IPS-15b (cell line): ENCODE measurements around the gene IRAK1.
A peak's percentile ranks its signal among the peaks of the same experiment; 100 is the strongest.

Source experiments
- H3K27me3 ChIP-seq: one replicate; pipeline ENCODE4 v1.6.1; 2013; ENCODE audit warnings: low read length; ENCODE audit not compliant: control insufficient read depth, insufficient read depth
- H3K36me3 ChIP-seq: one replicate; pipeline ENCODE4 v1.6.1; 2013; ENCODE audit warnings: low read length; ENCODE audit not compliant: control insufficient read depth, insufficient read depth
- H3K4me1 ChIP-seq: one replicate; pipeline ENCODE4 v1.6.1; 2013; ENCODE audit warnings: mild to moderate bottlenecking, low read length; ENCODE audit not compliant: control insufficient read depth, insufficient read depth
- H3K4me3 ChIP-seq: one replicate; pipeline ENCODE4 v1.5.1; 2013; ENCODE audit warnings: low read depth, low read length
- H3K9ac ChIP-seq: one replicate; pipeline ENCODE4 v1.6.1; 2013; ENCODE audit warnings: low read depth, mild to moderate bottlenecking, low read length
- H3K9me3 ChIP-seq: one replicate; pipeline ENCODE4 v1.6.1; 2013; ENCODE audit warnings: mild to moderate bottlenecking, low read length; ENCODE audit not compliant: control insufficient read depth, insufficient read depth

IRAK1 gene

GRCh38 chrX:154025230-154025629 is 5.5 kb upstream of the IRAK1 start:
- H3K9me3 ChIP-seq, result no peaks in the 10 kb centered on the region
- H3K27me3 ChIP-seq, result no peaks in the 10 kb centered on the region
- H3K9ac ChIP-seq, result peak overlapping the region; percentile 47
- no peaks in the 10 kb centered on the region for H3K36me3 ChIP-seq
- H3K4me3 ChIP-seq, result no peak overlapping the region
- H3K4me1 ChIP-seq, result no peaks in the 10 kb centered on the region

- Histone ChIP-seq H3K9ac (no peak overlapping the region), H3K9me3 (no peaks in the 10 kb centered on the region), H3K27me3 (no peaks in the 10 kb centered on the region), H3K4me3 (no peak overlapping the region), H3K4me1 (no peaks in the 10 kb centered on the region), H3K36me3 (no peaks in the 10 kb centered on the region)
Measured at GRCh38 chrX:154024271-154024670, 4.6 kb upstream of the IRAK1 start.

GRCh38 chrX:154023276-154024000 is 3.7 kb upstream of the IRAK1 start:
- Histone ChIP-seq H3K27me3 (no peaks in the 10 kb centered on the region), H3K4me3 (no peak overlapping the region), H3K9me3 (no peaks in the 10 kb centered on the region), H3K36me3 (no peaks in the 10 kb centered on the region), H3K9ac (no peak overlapping the region), H3K4me1 (no peaks in the 10 kb centered on the region)

- no peaks in the 10 kb centered on the region for H3K9me3 ChIP-seq
- peaks cover 7% of the 10 kb centered on the region for H3K36me3 ChIP-seq
- H3K4me1 ChIP-seq, result no peaks in the 10 kb centered on the region
- peak overlapping the region; percentile 16 for H3K9ac ChIP-seq
- no peak overlapping the region for H3K4me3 ChIP-seq
- no peaks in the 10 kb centered on the region for H3K27me3 ChIP-seq
Measured at GRCh38 chrX:154022108-154022507, 2.4 kb upstream of the IRAK1 start.

GRCh38 chrX:154021131-154021611 is 1.5 kb upstream of the IRAK1 start:
- Histone ChIP-seq H3K4me3 (no peak overlapping the region), H3K9me3 (no peaks in the 10 kb centered on the region), H3K4me1 (no peaks in the 10 kb centered on the region), H3K9ac (no peak overlapping the region), H3K27me3 (no peaks in the 10 kb centered on the region), H3K36me3 (peaks cover 13% of the 10 kb centered on the region)

- no peaks in the 10 kb centered on the region for H3K4me1 ChIP-seq
- no peak overlapping the region for H3K9ac ChIP-seq
- H3K4me3 ChIP-seq, result peak overlapping the region; percentile 45
- no peaks in the 10 kb centered on the region for H3K27me3 ChIP-seq
- no peaks in the 10 kb centered on the region for H3K9me3 ChIP-seq
- peaks cover 13% of the 10 kb centered on the region for H3K36me3 ChIP-seq
Measured at GRCh38 chrX:154020536-154021115, 924 bp upstream of the IRAK1 start.

- Histone ChIP-seq H3K9me3 (no peaks in the 10 kb centered on the region), H3K4me1 (no peaks in the 10 kb centered on the region), H3K4me3 (no peak overlapping the region), H3K27me3 (no peaks in the 10 kb centered on the region), H3K9ac (peak overlapping the region; percentile 24), H3K36me3 (peaks cover 16% of the 10 kb centered on the region)
Measured at GRCh38 chrX:154019061-154019621, 561 bp downstream of the IRAK1 start.

- H3K27me3 ChIP-seq, result no peaks in the 10 kb centered on the region
- no peak overlapping the region for H3K4me3 ChIP-seq
- no peaks in the 10 kb centered on the region for H3K9me3 ChIP-seq
- no peak overlapping the region for H3K9ac ChIP-seq
- H3K4me1 ChIP-seq, result no peaks in the 10 kb centered on the region
- H3K36me3 ChIP-seq, result peaks cover 16% of the 10 kb centered on the region
Measured at GRCh38 chrX:154018518-154019060, 1.1 kb downstream of the IRAK1 start.

GRCh38 chrX:154017766-154018517 is 1.8 kb downstream of the IRAK1 start:
- Histone ChIP-seq H3K4me1 (no peaks in the 10 kb centered on the region), H3K9ac (no peak overlapping the region), H3K4me3 (no peak overlapping the region)

GRCh38 chrX:154016366-154017076 is 3.2 kb downstream of the IRAK1 start:
- Histone ChIP-seq H3K4me3 (no peak overlapping the region), H3K36me3 (peaks cover 16% of the 10 kb centered on the region), H3K4me1 (no peaks in the 10 kb centered on the region), H3K9ac (no peak overlapping the region), H3K9me3 (no peaks in the 10 kb centered on the region), H3K27me3 (no peaks in the 10 kb centered on the region)

More at GRCh38 chrX:154017766-154018517, 1.8 kb downstream of the IRAK1 start:
- H3K27me3 ChIP-seq, result no peaks in the 10 kb centered on the region
- H3K9me3 ChIP-seq, result no peaks in the 10 kb centered on the region
- H3K36me3 ChIP-seq, result peaks cover 16% of the 10 kb centered on the region
